ENCODE results near the gene SIGLEC12. TPM values are rescaled to one million over a fixed set of nuclear protein-coding genes. Genes with fewer than 3 reads are reported as not detected.
A peak's percentile ranks its signal among the peaks of the same experiment; 100 is the strongest.

The SIGLEC12 gene
- total RNA-seq, 2 donors from 2014 or later, result 0.28 to 0.46 TPM

- intact Hi-C loops (cut with DNase I, micrococcal nuclease), result no loop called here
- DNase-seq, result no peak
- ATAC-seq, result no peak
Measured at GRCh38 chr19:51491586-51491985, 10.0 kb downstream of the SIGLEC12 start.

- intact Hi-C loops (cut with DNase I, micrococcal nuclease), result no loop called here
- ATAC-seq, result no peak
- no peak for DNase-seq
Measured at GRCh38 chr19:51490676-51491075, 10.9 kb downstream of the SIGLEC12 start.

GRCh38 chr19:51489113-51489512 lies 12.5 kb downstream of the SIGLEC12 start:
- no peak for DNase-seq
- no peak for ATAC-seq
- intact Hi-C loops (cut with DNase I, micrococcal nuclease), result no loop called here

- no peak for ATAC-seq
Measured at GRCh38 chr19:51488491-51488890, 13.1 kb downstream of the SIGLEC12 start.

GRCh38 chr19:51485960-51486660 lies 15.5 kb downstream of the SIGLEC12 start:
- DNase-seq (no peak), ATAC-seq (no peak)
- intact Hi-C loops (cut with DNase I, micrococcal nuclease), result no loop called here

More at GRCh38 chr19:51488491-51488890, 13.1 kb downstream of the SIGLEC12 start:
- DNase-seq, result no peak
- intact Hi-C loops (cut with DNase I, micrococcal nuclease), result no loop called here

GRCh38 chr19:51480590-51480989 lies 21.0 kb downstream of the SIGLEC12 start:
- ATAC-seq (no peak), DNase-seq (no peak)
- intact Hi-C loops (cut with DNase I, micrococcal nuclease), result no loop called here

GRCh38 chr19:51479531-51480331 lies 21.9 kb downstream of the SIGLEC12 start:
- no peak for ATAC-seq
- intact Hi-C loops (cut with DNase I, micrococcal nuclease), result no loop called here

GRCh38 chr19:51478381-51479234 lies 23.0 kb downstream of the SIGLEC12 start, which contains the start of gene CEACAM18:
CEACAM18 (plus strand) TSS chr19:51478539.
- intact Hi-C loops (cut with DNase I, micrococcal nuclease), result no loop called here
- DNase-seq, result peak in 1 of 2 donors; percentile 46

More at GRCh38 chr19:51479531-51480331, 21.9 kb downstream of the SIGLEC12 start:
- DNase-seq, result no peak

GRCh38 chr19:51477344-51477743 lies 24.3 kb downstream of the SIGLEC12 start:
- ATAC-seq (no peak), DNase-seq (no peak)
- intact Hi-C loops (cut with DNase I, micrococcal nuclease), result no loop called here

More at GRCh38 chr19:51478381-51479234, 23.0 kb downstream of the SIGLEC12 start, which contains the start of gene CEACAM18:
- no peak for ATAC-seq

GRCh38 chr19:51476164-51476563 lies 25.4 kb downstream of the SIGLEC12 start:
- no peak for ATAC-seq
- intact Hi-C loops (cut with DNase I, micrococcal nuclease), result no loop called here

GRCh38 chr19:51473009-51473707 lies 28.4 kb downstream of the SIGLEC12 start:
- ATAC-seq, result peak; percentile 59
- intact Hi-C loops (cut with DNase I, micrococcal nuclease), result loop anchor here in 1 of 2 donors (5.0 kb wide), 1 partner anchor 184 kb away; no protein-coding TSS in a partner anchor
- peak; percentile 45 to 88 for DNase-seq

More at GRCh38 chr19:51476164-51476563, 25.4 kb downstream of the SIGLEC12 start:
- DNase-seq, result no peak

- intact Hi-C loops (cut with DNase I, micrococcal nuclease), result loop anchor here in 1 of 2 donors (5.0 kb wide), 1 partner anchor 185 kb away; no protein-coding TSS in a partner anchor
- no peak for ATAC-seq
- DNase-seq, result no peak
Measured at GRCh38 chr19:51472607-51473006, 29.0 kb downstream of the SIGLEC12 start.

GRCh38 chr19:51471527-51471926 lies 30.1 kb downstream of the SIGLEC12 start:
- DNase-seq (no peak), ATAC-seq (no peak)
- intact Hi-C loops (cut with DNase I, micrococcal nuclease), result loop anchor here in 1 of 2 donors (5.0 kb wide), 1 partner anchor 186 kb away; no protein-coding TSS in a partner anchor

- intact Hi-C loops (cut with DNase I, micrococcal nuclease), result loop anchor here in 1 of 2 donors (5.0 kb wide), 1 partner anchor 186 kb away; no protein-coding TSS in a partner anchor
- ATAC-seq, result no peak
- no peak for DNase-seq
Measured at GRCh38 chr19:51470966-51471365, 30.6 kb downstream of the SIGLEC12 start.

- ATAC-seq (no peak), DNase-seq (no peak)
- intact Hi-C loops (cut with DNase I, micrococcal nuclease), result loop anchor here in 1 of 2 donors (5.0 kb wide), 1 partner anchor 188 kb away; no protein-coding TSS in a partner anchor
Measured at GRCh38 chr19:51469629-51470028, 32.0 kb downstream of the SIGLEC12 start.

- DNase-seq, result no peak
- ATAC-seq, result no peak
- intact Hi-C loops (cut with DNase I, micrococcal nuclease), result no loop called here
Measured at GRCh38 chr19:51469162-51469561, 32.4 kb downstream of the SIGLEC12 start.

- no peak for ATAC-seq
- intact Hi-C loops (cut with DNase I, micrococcal nuclease), result no loop called here
- no peak for DNase-seq
Measured at GRCh38 chr19:51468545-51468920, 33.1 kb downstream of the SIGLEC12 start.
